K562 (cell line): Measurements from ENCODE around the gene RMND5B. TPM values are rescaled to one million over a fixed set of nuclear protein-coding genes. Genes with fewer than 3 reads are reported as not detected.
"Not testable (repeated sequence)": the region's sequence is repeated elsewhere in the genome, so short reads cannot be mapped to it uniquely, and the experiment has no call there.

Source experiments
- ARID1B ChIP-seq: fragments of 450-650 bp; IDR thresholded peaks from 2 replicates; pipeline ENCODE4 v1.6.1; 2016; ENCODE audit warnings: antibody characterized with exemption, mild to moderate bottlenecking, inconsistent platforms
- ASH1L ChIP-seq: fragments of 450-650 bp; IDR thresholded peaks from 2 replicates; pipeline ENCODE4 v1.6.1; 2018; ENCODE audit warnings: borderline replicate concordance, mild to moderate bottlenecking, low read depth; ENCODE audit not compliant: partially characterized antibody
- CCNT2 ChIP-seq: IDR thresholded peaks from 2 replicates; pipeline ENCODE4 v1.6.1; 2011; ENCODE audit warnings: borderline replicate concordance, low read depth, mild to moderate bottlenecking, moderate library complexity, mixed read lengths, low read length; ENCODE audit not compliant: insufficient read length; ENCODE audit errors: extremely low read depth
- CEBPB ChIP-seq: fragments of 450-650 bp; IDR thresholded peaks from 2 replicates; pipeline ENCODE4 v1.6.1; 2016; ENCODE audit warnings: missing genetic modification characterization, missing compliant biosample characterization
- CXXC5 ChIP-seq: fragments of 250-450 bp; sonication (Bioruptor Pico); IDR thresholded peaks from 2 replicates; pipeline ENCODE4 v1.8.0; 2022; ENCODE audit warnings: inconsistent platforms, mild to moderate bottlenecking, moderate library complexity
- DACH1 ChIP-seq: fragments of 450-650 bp; IDR thresholded peaks from 2 replicates; pipeline ENCODE4 v1.6.1; 2018; ENCODE audit not compliant: partially characterized antibody
- E2F8 ChIP-seq: fragments of 450-650 bp; IDR thresholded peaks from 2 replicates; pipeline ENCODE4 v1.7.1; 2018; ENCODE audit warnings: mild to moderate bottlenecking, low read depth; ENCODE audit not compliant: partially characterized antibody
- JUN ChIP-seq, 2 experiments: sonication (generic) in 1 of 2; formaldehyde crosslinking in 1 of 2; IDR thresholded peaks; 2 replicates each; pipeline versions ENCODE4 v1.6.1 to v1.8.0; 2012 to 2022; ENCODE audit warnings: borderline replicate concordance in 2 of 2, mild to moderate bottlenecking in 2 of 2, improper control_type of control experiment in 1 of 2, low read depth in 1 of 2, low read length in 1 of 2, missing genetic modification reagents in 1 of 2
- LARP7 ChIP-seq: fragments of 450-650 bp; IDR thresholded peaks from 2 replicates; pipeline ENCODE4 v1.6.1; 2016
- MIER1 ChIP-seq: fragments of 450-650 bp; IDR thresholded peaks from 2 replicates; pipeline ENCODE4 v1.6.1; 2016; ENCODE audit warnings: antibody characterized with exemption, mild to moderate bottlenecking, low read depth
- MITF ChIP-seq: IDR thresholded peaks from 2 replicates; pipeline ENCODE4 v1.6.1; 2014; ENCODE audit warnings: antibody characterized with exemption
- MNT ChIP-seq, 2 experiments: fragments of 450-650 bp; conservative IDR thresholded peaks; 2 replicates each; pipeline ENCODE4 v1.6.1; 2017; ENCODE audit warnings: mild to moderate bottlenecking in 2 of 2, moderate library complexity in 2 of 2
- NCOA1 ChIP-seq: fragments of 450-650 bp; IDR thresholded peaks from 2 replicates; pipeline ENCODE4 v1.6.1; 2016; ENCODE audit warnings: low read depth
- NFATC3 ChIP-seq: fragments of 450-650 bp; IDR thresholded peaks from 2 replicates; pipeline ENCODE4 v1.6.1; 2017; ENCODE audit warnings: mild to moderate bottlenecking
- SOX6 ChIP-seq: fragments of 450-650 bp; IDR thresholded peaks from 2 replicates; pipeline ENCODE4 v1.6.1; 2014; ENCODE audit warnings: mild to moderate bottlenecking
- TARDBP ChIP-seq: fragments of 450-650 bp; IDR thresholded peaks from 2 replicates; pipeline ENCODE4 v1.6.1; 2016
- TEAD4 ChIP-seq, 2 experiments: sonication (generic) in 1 of 2; formaldehyde crosslinking in 1 of 2; IDR thresholded peaks; 2 replicates each; pipeline versions ENCODE4 v1.6.1 to v1.8.0; 2012 to 2022; ENCODE audit warnings: borderline replicate concordance in 1 of 2, inconsistent platforms in 1 of 2, low read length in 1 of 2, mild to moderate bottlenecking in 1 of 2, missing genetic modification reagents in 1 of 2
- TRIM28 ChIP-seq: fragments of 450-650 bp; IDR thresholded peaks from 2 replicates; pipeline ENCODE4 v1.6.1; 2017
- ZBTB17 ChIP-seq: fragments of 450-650 bp; formaldehyde crosslinking; IDR thresholded peaks from 2 replicates; pipeline ENCODE4 v1.4.0; 2020; ENCODE audit warnings: mild to moderate bottlenecking
- ZFX ChIP-seq: sonication (generic); formaldehyde crosslinking; IDR thresholded peaks from 2 replicates; pipeline ENCODE4 v1.8.0; 2022; ENCODE audit warnings: mild to moderate bottlenecking, missing genetic modification reagents, moderate library complexity
- ZKSCAN8 ChIP-seq: fragments of 200-800 bp; sonication (Bioruptor generic); IDR thresholded peaks from 2 replicates; pipeline ENCODE4 v1.6.1; 2016; ENCODE audit warnings: missing genetic modification characterization, missing compliant biosample characterization
- ZNF589 ChIP-seq: fragments of 200-800 bp; sonication (Bioruptor generic); IDR thresholded peaks from 2 replicates; pipeline ENCODE4 v1.6.1; 2016; ENCODE audit warnings: low read depth, missing genetic modification characterization, missing compliant biosample characterization
- polyA plus RNA-seq, 8 experiments: library from polyadenylated mRNA; depleted of rRNA in 4 of 8; stranded (reverse) in 5 of 8; unstranded in 3 of 8; fragments of >200 nt; fragmentation: Nextera tagmentation in 2 of 8; fragmentation: Illumina TruSeq in 1 of 8; extraction: Ambion mirVana in 2 of 8; extraction: Trizol in 1 of 8; gene quantifications; 2 replicates each; pipeline versions ENCODE4 v1.2.1 to v1.2.3, GENCODE V29; 2011 to 2014; ENCODE audit warnings: inconsistent platforms in 1 of 8, missing spikeins in 1 of 8
- total RNA-seq, 7 experiments: library from RNA; depleted of rRNA in 6 of 7; stranded (reverse); fragments of >200 nt in 6 of 7; fragmentation: Illumina TruSeq in 2 of 7; extraction: Trizol in 2 of 7; gene quantifications; 2 replicates each; pipeline versions ENCODE4 v1.2.1 to v1.2.3, GENCODE V29; 2011 to 2021; ENCODE audit warnings: low replicate concordance in 1 of 7

The RMND5B gene
- total and polyA plus RNA-seq, 9 of the 15 experiments (the other 6 are each of a cell fraction or from before 2014, with no cell fraction given) = 2.6 to 57.0 (median 28.3) TPM

- TF ChIP-seq MITF = peak; percentile 52; the same call in 1 of the 2 replicates
- TF ChIP-seq NCOA1 = peak; percentile 88
- TF ChIP-seq SOX6 = peak; percentile 98
- peak; percentile 77 for TF ChIP-seq DACH1
- peak; percentile 77; the same call in 1 of the 2 replicates for TF ChIP-seq MIER1
- 0 out of 2 replicates have a peak, but pooled peaks have one; percentile 75 for TF ChIP-seq ZNF589 (CRISPR knock-in tag)
- peak; percentile 62; the same call in 1 of the 2 replicates for TF ChIP-seq LARP7
- TF ChIP-seq ASH1L = peak; percentile 32
- peak; percentile 93 for TF ChIP-seq CEBPB (tag)
- TF ChIP-seq JUN (IDR thresholded peaks at IDR 0.05; ENCODE audit: borderline replicate concordance, low read depth, low read length) = peak; percentile 43; the same call in 1 of the 2 replicates
- not testable (repeated sequence) for TF ChIP-seq JUN, TEAD4 (CRISPR knock-in tag; IDR thresholded peaks at IDR 0.05; ENCODE audit: borderline replicate concordance)
- peak; percentile 69 to 83 for TF ChIP-seq MNT (conservative IDR thresholded peaks at IDR 0.05)
- peak; percentile 73; the same call in 1 of the 2 replicates for TF ChIP-seq ZBTB17 (CRISPR knock-in tag)
- peak; percentile 88; the same call in 1 of the 2 replicates for TF ChIP-seq TARDBP
- peak; percentile 57; the same call in 1 of the 2 replicates for TF ChIP-seq NFATC3
- peak; percentile 66 for TF ChIP-seq E2F8
- peak; percentile 99 for TF ChIP-seq ARID1B
- TF ChIP-seq CXXC5 = peak; percentile 72
- TF ChIP-seq TRIM28 = peak; percentile 81; the same call in 1 of the 2 replicates
- peak; percentile 97 for TF ChIP-seq ZKSCAN8 (CRISPR knock-in tag)
- peak; percentile 95 for TF ChIP-seq TEAD4 (IDR thresholded peaks at IDR 0.05; ENCODE audit: low read length)
- peak; percentile 59 for TF ChIP-seq CCNT2
- TF ChIP-seq ZFX (CRISPR knock-in tag) = peak; percentile 76
Measured at GRCh38 chr5:178127300-178128009, 3.4 kb upstream of the RMND5B start (continued).
